Adrenal gland (tissue), 12 donors: Measurements from ENCODE around the gene SECTM1. TPM values are rescaled to one million over a fixed set of nuclear protein-coding genes. Genes with fewer than 3 reads are reported as not detected.

Experiments
- DNase-seq, 7 donors: peaks; one replicate each; pipeline ENCODE4 v3.0.0-alpha.2; 2019 to 2020
- H3K27ac ChIP-seq, 5 donors: fragments of 200-600 bp; sonication (generic) in 4 of 5; 1 replicate in 3 of 5; 2 replicates in 2 of 5; pipeline versions ENCODE4 v1.5.1 to v1.8.0; 2016 to 2020; ENCODE audit warnings: mild to moderate bottlenecking in 1 of 5
- H3K27me3 ChIP-seq: fragments of 200-600 bp; 2 replicates; pipeline ENCODE4 v1.8.0; 2021
- H3K36me3 ChIP-seq, 2 donors: fragments of 200-600 bp; replicated peaks in 1 of 2; 1 replicate in 1 of 2; 2 replicates in 1 of 2; pipeline versions ENCODE4 v1.5.1 to v1.8.0; 2018 to 2022
- H3K4me1 ChIP-seq, 2 donors: fragments of 200-600 bp; replicated peaks in 1 of 2; 1 replicate in 1 of 2; 2 replicates in 1 of 2; pipeline versions ENCODE4 v1.5.1 to v1.8.0; 2018 to 2021
- H3K4me3 ChIP-seq, 4 donors: fragments of 200-600 bp; sonication (generic) in 3 of 4; one replicate each; pipeline ENCODE4 v1.5.1; 2016 to 2018
- H3K9me3 ChIP-seq, 3 donors: fragments of 200-600 bp; sonication (generic) in 1 of 3; replicated peaks in 1 of 3; 1 replicate in 2 of 3; 2 replicates in 1 of 3; pipeline versions ENCODE4 v1.5.1 to v1.8.0; 2016 to 2021
- CTCF ChIP-seq, 6 experiments: fragments of 450-650 bp in 4 of 6; fragments of 200-600 bp in 2 of 6; sonication (generic) in 1 of 6; IDR thresholded peaks; 1 replicate in 5 of 6; 2 replicates in 1 of 6; pipeline versions ENCODE4 v1.5.1 to v1.8.0; 2016 to 2021; ENCODE audit warnings: antibody characterized with exemption in 6 of 6, mild to moderate bottlenecking in 2 of 6, moderate library complexity in 1 of 6
- POLR2A ChIP-seq, 2 donors: fragments of 450-650 bp; IDR thresholded peaks; one replicate each; pipeline ENCODE4 v1.6.1; 2017; ENCODE audit warnings: antibody characterized with exemption in 2 of 2, mild to moderate bottlenecking in 2 of 2, moderate library complexity in 1 of 2
- WGBS, 4 donors: extraction: QIAGEN DNeasy Blood & Tissue Kit in 2 of 4; methylation state at CpG; one replicate each; pipeline versions ENCODE4 v1.1.5 to v1.1.7; 2013 to 2017; 5-methylcytosine and 5-hydroxymethylcytosine counted together
- intact Hi-C, 2 donors: fragments of 100-400 bp; cut with DNase I; formaldehyde crosslinking; loops; one replicate each; pipeline versions ENCODE4 v1.14.1 to v1.15.0; 2022 to 2023
- polyA plus RNA-seq, 3 donors: library from polyadenylated mRNA; stranded (reverse); fragments of 200-250 nt in 2 of 3; fragments of 350-450 nt in 1 of 3; fragmentation: Illumina TruSeq in 1 of 3; extraction: RNeasy Lipid Tissue Mini Kit (QIAGEN cat#74804) in 1 of 3; gene quantifications; one replicate each; pipeline ENCODE4 v1.2.3, GENCODE V29; 2013 to 2014
- total RNA-seq, 9 donors: library from RNA; depleted of rRNA in 4 of 9; stranded (reverse); fragments of >200 nt in 4 of 9; fragments of 120-200 nt in 1 of 9; fragmentation: NEBNext Ultra II Directional in 1 of 9; extraction: Animal tissue kit (Norgen Biotek cat#: 25700) in 1 of 9; gene quantifications; one replicate each; pipeline versions ENCODE4 v1.1.0 to v1.2.4, GENCODE V29; 2013 to 2023
- donor health status: healthy with polysubstance abuse.
- donor health status: Bipolar disorder and iron deficiency.
- donor health status: DM: yes; HTN: yes; CAD: no.
- donor health status: DM: no; HTN: no; CAD: no.
- donor health status: DM: no; HTN: no; CAD: no.
- donor health status: DM: yes; HTN: yes; CAD: no.

SECTM1 gene
- total and polyA plus RNA-seq, 12 donors = 1.2 to 24.3 (median 5.9) TPM

- Histone ChIP-seq H3K4me1 (peaks cover 0 to 13% of the 10 kb centered on the region in 2 donors), H3K27ac (no peak overlapping the region), H3K4me3 (no peak overlapping the region), H3K27me3 (peaks cover 44% of the 10 kb centered on the region), H3K9me3 (no peaks in the 10 kb centered on the region), H3K36me3 (no peaks in the 10 kb centered on the region)
- TF ChIP-seq CTCF (IDR thresholded peaks at IDR 0.05) (no peak), POLR2A (IDR thresholded peaks at IDR 0.05) (no peak)
- intact Hi-C loops = no loop called here
- no peak for DNase-seq
- 85 to 90% (median 89%) methylated on average over 6 to 7 of the region's 7 CpGs for WGBS, 4 donors
Measured at GRCh38 chr17:82369211-82369610, 35.6 kb upstream of the SECTM1 start.

GRCh38 chr17:82367724-82368524 lies 34.4 kb upstream of the SECTM1 start:
- intact Hi-C loops = no loop called here
- H3K27me3 ChIP-seq = peaks cover 41% of the 10 kb centered on the region
- no peak for DNase-seq
- no peaks in the 10 kb centered on the region for H3K9me3 ChIP-seq
- WGBS, 4 donors = 85 to 91% (median 89%) methylated on average over 11 to 14 of the region's 14 CpGs
- no peak overlapping the region for H3K27ac ChIP-seq
- TF ChIP-seq POLR2A (IDR thresholded peaks at IDR 0.05) (no peak), CTCF (IDR thresholded peaks at IDR 0.05) (no peak)
- peaks cover 0 to 13% of the 10 kb centered on the region in 2 donors for H3K4me1 ChIP-seq
- H3K36me3 ChIP-seq = no peaks in the 10 kb centered on the region
- H3K4me3 ChIP-seq = no peak overlapping the region

- Histone ChIP-seq H3K36me3 (no peaks in the 10 kb centered on the region), H3K4me1 (peaks cover 0 to 13% of the 10 kb centered on the region in 2 donors), H3K9me3 (no peaks in the 10 kb centered on the region), H3K27me3 (peaks cover 29% of the 10 kb centered on the region), H3K4me3 (no peak overlapping the region), H3K27ac (no peak overlapping the region)
- intact Hi-C loops = no loop called here
- no peak for DNase-seq
- TF ChIP-seq POLR2A (IDR thresholded peaks at IDR 0.05) = no peak
- no peak for TF ChIP-seq CTCF (IDR thresholded peaks at IDR 0.05)
- 87 to 93% (median 88%) methylated on average over 7 of the region's 7 CpGs for WGBS, 4 donors
Measured at GRCh38 chr17:82366749-82367148, 33.2 kb upstream of the SECTM1 start.

GRCh38 chr17:82365606-82366295 lies 32.2 kb upstream of the SECTM1 start:
- DNase-seq = no peak
- H3K27me3 ChIP-seq = peaks cover 19% of the 10 kb centered on the region
- intact Hi-C loops = no loop called here
- 58 to 88% (median 83%) methylated on average over 5 to 6 of the region's 6 CpGs for WGBS, 4 donors
- H3K27ac ChIP-seq = no peak overlapping the region
- TF ChIP-seq CTCF (IDR thresholded peaks at IDR 0.05) = no peak
- no peak for TF ChIP-seq POLR2A (IDR thresholded peaks at IDR 0.05)
- peaks cover 0 to 6% of the 10 kb centered on the region in 2 donors for H3K4me1 ChIP-seq
- H3K9me3 ChIP-seq = no peaks in the 10 kb centered on the region
- no peaks in the 10 kb centered on the region for H3K36me3 ChIP-seq
- no peak overlapping the region for H3K4me3 ChIP-seq
